Vagina (tissue), 2 donors: Measurements from ENCODE around the gene ANAPC5. TPM values are rescaled to one million over a fixed set of nuclear protein-coding genes. Genes with fewer than 3 reads are reported as not detected.

Experiments
- DNase-seq, 2 donors: peaks; one replicate each; pipeline ENCODE4 v3.0.0-alpha.2; 2017; ENCODE audit errors: extremely low spot score in 2 of 2
- H3K27ac ChIP-seq: fragments of 200-600 bp; sonication (generic); one replicate; pipeline ENCODE4 v1.5.1; 2019
- H3K27me3 ChIP-seq: fragments of 200-600 bp; sonication (generic); one replicate; pipeline ENCODE4 v1.5.1; 2019
- H3K36me3 ChIP-seq, 2 donors: fragments of 200-600 bp; sonication (generic); one replicate each; pipeline ENCODE4 v1.5.1; 2017 to 2019
- H3K4me1 ChIP-seq: fragments of 200-600 bp; sonication (generic); one replicate; pipeline ENCODE4 v1.5.1; 2019
- H3K4me3 ChIP-seq, 2 donors: fragments of 200-600 bp; sonication (generic); 1 replicate in 1 of 2; 2 replicates in 1 of 2; pipeline ENCODE4 v1.5.1; 2016 to 2019
- H3K9me3 ChIP-seq: fragments of 200-600 bp; sonication (generic); one replicate; pipeline ENCODE4 v1.5.1; 2019
- POLR2A ChIP-seq, 2 donors: fragments of 450-650 bp; IDR thresholded peaks; one replicate each; pipeline ENCODE4 v1.6.1; 2017; ENCODE audit warnings: antibody characterized with exemption in 2 of 2, mild to moderate bottlenecking in 2 of 2, moderate library complexity in 2 of 2
- POLR2AphosphoS5 ChIP-seq, 2 donors: sonication (generic); formaldehyde crosslinking; IDR thresholded peaks; one replicate each; pipeline ENCODE4 v1.9.0; 2017; ENCODE audit warnings: antibody characterized with exemption in 2 of 2, mild to moderate bottlenecking in 2 of 2, low read depth in 1 of 2; ENCODE audit not compliant: insufficient read depth in 1 of 2
- intact Hi-C: fragments of 100-400 bp; cut with DNase I; formaldehyde crosslinking; loops from one replicate; pipeline ENCODE4 v1.15.1; 2023
- total RNA-seq: library from RNA; depleted of rRNA; stranded (reverse); fragments of >200 nt; gene quantifications from one replicate; pipeline ENCODE4 v1.2.3, GENCODE V29; 2016
- TF ChIP-seq, protein P1 (sequence below), 3 experiments: fragments of 450-650 bp in 2 of 3; fragments of 200-600 bp in 1 of 3; sonication (generic) in 1 of 3; IDR thresholded peaks; one replicate each; pipeline ENCODE4 v1.5.1; 2017 to 2019; ENCODE audit warnings: antibody characterized with exemption in 3 of 3, mild to moderate bottlenecking in 2 of 3, moderate library complexity in 2 of 3

ANAPC5 gene
- total RNA-seq, 1 donor from 2014 or later, result 143 TPM

- DNase-seq, result no peak
- no peak for TF ChIP-seq POLR2A (IDR thresholded peaks at IDR 0.05)
- no peak for TF ChIP-seq POLR2AphosphoS5 (IDR thresholded peaks at IDR 0.05; ENCODE audit: insufficient read depth in 1 of 2, low read depth in 1 of 2)
- H3K4me3 ChIP-seq, result no peak overlapping the region
- no peaks in the 10 kb centered on the region for H3K9me3 ChIP-seq
- intact Hi-C loops, result loop anchor here (5.0 kb wide), 1 partner anchor 112 kb away; no protein-coding TSS in a partner anchor
- peaks cover 0 to 80% of the 10 kb centered on the region in 2 donors for H3K36me3 ChIP-seq
- H3K27ac ChIP-seq, result no peak overlapping the region
- no peaks in the 10 kb centered on the region for H3K27me3 ChIP-seq
- H3K4me1 ChIP-seq, result no peaks in the 10 kb centered on the region
Observed at GRCh38 chr12:121330195-121330594, 22.0 kb downstream of the ANAPC5 start.

- no peak for DNase-seq
- Histone ChIP-seq H3K4me3 (no peak overlapping the region), H3K4me1 (no peaks in the 10 kb centered on the region), H3K9me3 (no peaks in the 10 kb centered on the region), H3K36me3 (peaks cover 0 to 79% of the 10 kb centered on the region in 2 donors), H3K27ac (no peak overlapping the region), H3K27me3 (no peaks in the 10 kb centered on the region)
- intact Hi-C loops, result no loop called here
- TF ChIP-seq, protein P1, sequence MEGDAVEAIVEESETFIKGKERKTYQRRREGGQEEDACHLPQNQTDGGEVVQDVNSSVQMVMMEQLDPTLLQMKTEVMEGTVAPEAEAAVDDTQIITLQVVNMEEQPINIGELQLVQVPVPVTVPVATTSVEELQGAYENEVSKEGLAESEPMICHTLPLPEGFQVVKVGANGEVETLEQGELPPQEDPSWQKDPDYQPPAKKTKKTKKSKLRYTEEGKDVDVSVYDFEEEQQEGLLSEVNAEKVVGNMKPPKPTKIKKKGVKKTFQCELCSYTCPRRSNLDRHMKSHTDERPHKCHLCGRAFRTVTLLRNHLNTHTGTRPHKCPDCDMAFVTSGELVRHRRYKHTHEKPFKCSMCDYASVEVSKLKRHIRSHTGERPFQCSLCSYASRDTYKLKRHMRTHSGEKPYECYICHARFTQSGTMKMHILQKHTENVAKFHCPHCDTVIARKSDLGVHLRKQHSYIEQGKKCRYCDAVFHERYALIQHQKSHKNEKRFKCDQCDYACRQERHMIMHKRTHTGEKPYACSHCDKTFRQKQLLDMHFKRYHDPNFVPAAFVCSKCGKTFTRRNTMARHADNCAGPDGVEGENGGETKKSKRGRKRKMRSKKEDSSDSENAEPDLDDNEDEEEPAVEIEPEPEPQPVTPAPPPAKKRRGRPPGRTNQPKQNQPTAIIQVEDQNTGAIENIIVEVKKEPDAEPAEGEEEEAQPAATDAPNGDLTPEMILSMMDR (IDR thresholded peaks at IDR 0.05), result no peak
- TF ChIP-seq POLR2AphosphoS5 (IDR thresholded peaks at IDR 0.05; ENCODE audit: insufficient read depth in 1 of 2, low read depth in 1 of 2) (no peak), POLR2A (IDR thresholded peaks at IDR 0.05) (no peak)
Observed at GRCh38 chr12:121328620-121329019, 23.6 kb downstream of the ANAPC5 start.

GRCh38 chr12:121326996-121327674 is 25.1 kb downstream of the ANAPC5 start:
- DNase-seq, result no peak
- intact Hi-C loops, result no loop called here
- H3K4me1 ChIP-seq, result no peaks in the 10 kb centered on the region
- H3K4me3 ChIP-seq, result no peak overlapping the region
- no peaks in the 10 kb centered on the region for H3K9me3 ChIP-seq
- H3K27me3 ChIP-seq, result no peaks in the 10 kb centered on the region
- peaks cover 0 to 78% of the 10 kb centered on the region in 2 donors for H3K36me3 ChIP-seq
- TF ChIP-seq POLR2A (IDR thresholded peaks at IDR 0.05) (no peak), POLR2AphosphoS5 (IDR thresholded peaks at IDR 0.05; ENCODE audit: insufficient read depth in 1 of 2, low read depth in 1 of 2) (no peak)
- TF ChIP-seq, protein P1 (IDR thresholded peaks at IDR 0.05), result no peak
- H3K27ac ChIP-seq, result no peak overlapping the region

DNA sequence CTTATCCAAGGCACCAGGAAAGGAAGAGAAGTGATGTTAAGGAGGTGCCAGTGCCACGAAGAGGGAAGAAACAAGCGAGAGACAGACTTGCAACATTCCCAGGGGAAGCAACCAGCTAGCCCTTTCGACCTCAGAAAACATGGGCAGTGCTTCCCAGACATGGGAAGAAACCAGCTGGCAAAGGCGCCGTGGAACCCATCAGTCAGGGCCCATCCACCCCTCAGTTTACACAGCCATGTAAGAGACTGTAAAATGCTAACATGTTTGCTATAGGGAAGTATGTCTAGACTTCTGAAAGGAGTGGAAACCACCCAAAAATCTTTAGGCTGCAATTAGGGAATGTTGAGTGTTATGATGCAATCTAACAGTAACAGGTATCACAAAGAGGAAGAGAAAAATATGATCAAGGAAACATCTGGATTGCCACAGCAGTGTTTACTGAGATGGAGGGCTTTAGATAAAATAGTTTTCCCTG is 26.3 kb downstream of the ANAPC5 start:
- peaks cover 0 to 76% of the 10 kb centered on the region in 2 donors for H3K36me3 ChIP-seq
- no peak for DNase-seq
- TF ChIP-seq, protein P1 (IDR thresholded peaks at IDR 0.05), result no peak
- H3K27ac ChIP-seq, result no peak overlapping the region
- no peaks in the 10 kb centered on the region for H3K9me3 ChIP-seq
- H3K4me1 ChIP-seq, result no peaks in the 10 kb centered on the region
- H3K27me3 ChIP-seq, result no peaks in the 10 kb centered on the region
- intact Hi-C loops, result no loop called here
- H3K4me3 ChIP-seq, result no peak overlapping the region

GRCh38 chr12:121323908-121324307 is 28.3 kb downstream of the ANAPC5 start:
- Histone ChIP-seq H3K27ac (no peak overlapping the region), H3K4me1 (no peaks in the 10 kb centered on the region), H3K36me3 (peaks cover 0 to 66% of the 10 kb centered on the region in 2 donors), H3K27me3 (no peaks in the 10 kb centered on the region), H3K4me3 (no peak overlapping the region), H3K9me3 (no peaks in the 10 kb centered on the region)
- intact Hi-C loops, result no loop called here
- no peak for DNase-seq
- no peak for TF ChIP-seq POLR2AphosphoS5 (IDR thresholded peaks at IDR 0.05; ENCODE audit: insufficient read depth in 1 of 2, low read depth in 1 of 2)
- TF ChIP-seq POLR2A (IDR thresholded peaks at IDR 0.05), result no peak
- TF ChIP-seq, protein P1 (IDR thresholded peaks at IDR 0.05), result no peak
